Fibroblast of upper back skin (primary cell): ENCODE data around the gene GFPT2.
"Not testable (repeated sequence)": the region's sequence is repeated elsewhere in the genome, so short reads cannot be mapped to it uniquely, and the experiment has no call there.

Experiments used
- DNase-seq: peaks from one replicate; pipeline ENCODE4 v3.0.0-alpha.2; 2013

The GFPT2 gene

DNA sequence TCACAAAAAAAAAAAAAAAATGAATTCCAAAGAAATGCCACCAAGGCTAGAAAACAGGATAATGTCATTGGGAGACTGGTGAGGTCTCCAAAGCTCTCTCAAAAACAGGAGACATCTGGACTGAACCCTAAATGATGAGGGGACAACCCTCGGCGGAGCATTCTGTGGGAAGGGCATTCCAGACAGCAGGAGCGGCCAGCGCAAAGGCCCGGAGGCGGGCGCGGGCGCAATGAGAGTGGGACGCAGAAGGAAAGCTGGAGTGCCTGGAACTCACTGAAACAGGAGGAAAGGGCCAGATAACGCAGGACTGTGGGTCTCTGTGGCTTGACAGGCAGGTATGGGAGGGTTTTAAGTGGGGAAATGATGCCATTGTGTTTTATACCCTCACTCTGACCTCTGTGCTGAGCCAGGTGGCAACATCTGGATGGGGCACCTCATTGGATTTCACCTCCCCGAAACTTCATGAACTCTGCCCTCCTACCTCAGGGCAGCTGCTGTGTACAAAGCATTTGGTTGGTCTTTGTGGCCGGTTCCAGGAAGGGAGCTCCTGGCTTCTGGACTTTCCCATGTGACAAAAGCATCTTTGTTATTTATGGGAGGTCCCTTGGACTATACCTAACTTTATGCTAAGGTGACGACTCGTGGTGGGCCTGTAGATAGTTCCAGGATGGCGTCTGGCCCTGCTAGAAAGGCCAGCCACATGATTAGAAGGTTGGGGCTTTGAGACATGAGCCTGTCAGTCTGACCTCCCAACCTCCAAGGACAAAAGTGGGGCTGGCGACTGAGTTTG lies 49.7 kb downstream of the GFPT2 start:
- DNase-seq: no peak

DNA sequence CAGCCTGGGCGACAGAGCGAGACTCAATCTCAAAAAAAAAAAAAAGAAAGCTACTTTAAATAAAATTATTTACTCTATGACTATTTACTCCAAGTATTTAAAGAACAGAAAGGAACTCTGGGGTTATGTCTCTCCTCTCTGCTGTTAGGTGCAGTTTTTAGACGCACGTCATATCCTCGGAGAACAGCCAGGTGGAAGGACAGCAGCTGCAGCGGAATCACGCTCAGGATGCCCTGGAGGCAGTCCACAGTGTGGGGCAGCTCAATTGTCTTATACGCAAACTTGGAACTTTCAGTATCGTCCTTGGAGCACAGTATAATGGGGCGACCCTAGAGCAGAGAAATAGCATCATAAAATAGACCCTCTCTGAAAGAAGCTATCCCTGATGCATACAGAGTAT lies 50.9 kb downstream of the GFPT2 start:
- DNase-seq: no peak

DNA sequence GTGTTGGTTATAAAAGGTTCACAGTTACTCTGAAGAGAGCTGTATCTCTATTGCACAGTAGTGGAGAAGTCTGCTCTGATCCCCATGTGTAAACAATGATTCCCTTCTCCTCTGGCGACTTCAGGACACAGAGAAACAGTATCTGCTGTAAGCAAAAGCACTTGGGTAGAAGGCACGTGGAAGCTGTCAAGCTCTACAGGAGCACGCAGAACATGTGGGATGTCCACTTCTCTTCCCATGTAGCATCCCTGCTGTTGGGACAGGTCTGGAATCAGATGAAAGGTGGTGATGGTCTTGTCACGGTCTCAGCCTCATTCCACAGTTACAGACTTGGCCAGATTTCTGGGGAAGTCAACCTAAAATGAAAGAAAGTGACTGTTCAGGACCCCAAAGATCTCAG lies 51.9 kb downstream of the GFPT2 start:
- no peak for DNase-seq

DNA sequence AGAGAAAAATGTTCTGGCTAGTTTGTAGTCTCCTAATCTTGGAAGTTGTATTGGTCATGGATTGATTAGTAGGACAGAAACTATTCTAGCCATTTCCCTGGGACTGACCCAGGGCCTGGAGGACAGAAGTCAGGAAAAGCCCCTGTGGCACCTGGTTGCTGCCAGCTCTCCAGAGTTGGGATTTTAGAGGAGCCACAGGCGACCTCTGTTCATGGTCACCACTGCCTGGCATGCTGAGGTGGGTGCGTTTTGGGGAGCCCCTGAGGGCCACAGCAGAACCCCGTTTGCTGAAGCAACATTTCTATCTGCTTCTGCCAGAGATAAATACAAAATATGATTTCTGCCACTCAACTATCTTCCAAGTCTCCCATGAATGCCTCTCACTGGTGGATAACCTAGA lies 53.6 kb downstream of the GFPT2 start:
- DNase-seq: no peak

DNA sequence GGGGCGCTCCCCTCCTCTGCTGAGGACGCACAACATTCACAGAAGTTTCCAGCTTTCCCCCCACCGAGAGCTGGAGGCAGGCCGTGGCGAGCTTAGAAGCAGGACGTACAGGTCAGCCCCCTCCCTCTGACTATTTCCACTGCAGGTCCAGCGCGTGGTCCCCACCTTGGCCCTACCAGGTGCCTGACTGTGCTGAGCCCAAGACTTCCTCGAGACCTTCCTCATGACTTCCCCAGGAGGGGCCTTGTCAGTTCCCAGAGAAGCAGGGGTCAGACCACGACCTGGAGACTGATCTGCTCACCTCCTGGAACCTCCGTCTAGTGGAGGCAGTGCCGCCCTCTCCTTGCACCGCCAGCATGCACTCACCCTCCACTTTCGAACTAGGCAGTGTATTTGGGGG lies 54.1 kb downstream of the GFPT2 start:
- not testable (repeated sequence) for DNase-seq

DNA sequence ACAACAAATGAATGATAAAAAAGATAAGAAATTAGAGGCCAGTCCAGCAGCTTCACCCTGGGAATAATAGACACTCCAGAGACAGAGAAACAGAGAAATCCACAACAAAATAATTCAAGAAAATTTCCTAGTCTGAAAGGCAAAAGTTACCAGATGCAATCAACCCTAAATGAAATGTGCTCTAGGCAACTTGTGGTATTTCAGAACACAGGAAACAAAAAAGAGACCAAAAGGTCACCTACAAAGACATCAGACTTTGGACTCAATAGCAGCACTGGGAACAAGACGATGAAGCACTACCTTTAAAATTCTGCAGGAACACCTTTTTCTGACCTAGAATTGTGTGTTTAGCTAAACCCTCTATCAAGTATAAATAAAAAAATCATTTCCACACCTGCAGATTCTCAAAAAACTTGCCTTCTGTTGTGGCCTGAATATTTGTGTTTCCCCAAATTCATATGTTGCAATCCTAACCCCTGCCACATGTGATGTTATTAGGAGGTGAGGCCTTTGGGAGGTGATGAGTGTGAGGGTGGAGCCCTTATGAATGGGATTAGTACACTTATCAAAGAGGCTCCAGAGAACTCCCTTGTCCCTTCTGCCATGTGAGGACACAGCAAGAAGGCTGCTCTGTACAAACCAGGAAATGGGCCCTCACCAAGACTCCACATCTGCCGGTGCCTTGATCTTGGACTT lies 55.4 kb downstream of the GFPT2 start:
- no peak for DNase-seq

DNA sequence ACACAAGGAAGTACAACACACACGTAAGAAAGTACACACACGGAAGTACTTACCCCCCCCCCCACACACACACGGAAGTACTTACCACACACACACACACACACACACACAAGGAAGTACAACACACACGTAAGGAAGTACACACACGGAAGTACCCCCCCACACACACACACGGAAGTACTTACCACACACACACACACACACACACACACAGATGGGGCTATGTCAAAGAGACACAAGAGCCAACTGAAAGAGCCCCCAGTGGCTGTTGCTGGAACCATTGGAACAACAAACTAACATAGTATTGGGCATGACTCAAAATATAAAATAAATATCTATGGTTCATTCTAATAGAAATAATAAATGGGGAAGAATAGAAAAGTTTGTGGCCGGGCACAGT lies 56.4 kb downstream of the GFPT2 start:
- DNase-seq: no peak

DNA sequence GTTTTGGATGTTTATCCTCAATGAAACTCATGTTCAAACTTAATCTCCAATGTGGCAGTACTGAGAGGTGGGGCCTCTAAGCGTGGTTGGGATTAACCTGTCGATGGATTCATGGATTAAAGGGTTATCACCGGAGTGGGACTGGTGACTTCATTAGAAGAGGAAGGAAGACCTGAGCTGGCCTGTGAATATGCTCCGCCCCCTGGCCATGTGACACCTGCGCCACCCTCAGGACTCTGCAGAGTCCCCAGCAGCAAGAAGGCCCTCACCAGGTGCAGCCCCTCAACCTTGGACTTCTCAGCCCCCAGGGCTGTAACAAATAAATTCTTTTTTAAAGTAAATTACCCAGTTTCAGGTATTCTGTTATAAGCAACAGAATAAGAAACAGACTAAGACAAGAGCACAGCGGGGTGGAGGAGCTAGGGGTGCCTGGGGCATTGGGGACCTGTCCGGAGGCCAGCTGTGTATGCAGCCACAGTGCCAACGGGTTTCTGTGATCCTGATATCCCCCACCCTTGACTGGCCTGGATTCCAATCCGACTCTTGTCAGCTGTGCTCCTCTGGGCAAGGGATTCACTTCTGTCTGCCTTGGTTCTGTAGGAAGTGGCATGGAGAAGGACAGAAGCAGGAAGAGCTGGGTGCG lies 58.1 kb downstream of the GFPT2 start:
- no peak for DNase-seq

DNA sequence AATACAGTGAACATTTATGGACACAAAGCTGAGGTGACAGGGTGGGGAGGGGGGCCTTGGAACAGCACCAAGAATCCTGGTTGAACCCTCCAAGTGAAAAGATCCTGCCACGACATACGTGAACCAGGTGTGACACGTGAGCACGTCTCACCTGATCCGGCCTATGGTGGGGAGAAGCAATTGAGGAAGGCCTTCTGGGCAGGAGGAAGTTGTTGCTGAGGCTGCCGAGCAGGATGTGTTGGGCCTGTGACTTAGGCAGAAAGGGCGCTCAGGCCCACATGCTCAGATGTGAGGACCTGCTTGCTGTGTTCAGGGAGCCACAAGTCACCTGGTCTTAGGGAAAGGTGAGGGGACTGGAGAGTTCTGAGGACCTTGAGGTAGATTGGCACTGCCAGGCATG lies 58.7 kb downstream of the GFPT2 start:
- no peak for DNase-seq

DNA sequence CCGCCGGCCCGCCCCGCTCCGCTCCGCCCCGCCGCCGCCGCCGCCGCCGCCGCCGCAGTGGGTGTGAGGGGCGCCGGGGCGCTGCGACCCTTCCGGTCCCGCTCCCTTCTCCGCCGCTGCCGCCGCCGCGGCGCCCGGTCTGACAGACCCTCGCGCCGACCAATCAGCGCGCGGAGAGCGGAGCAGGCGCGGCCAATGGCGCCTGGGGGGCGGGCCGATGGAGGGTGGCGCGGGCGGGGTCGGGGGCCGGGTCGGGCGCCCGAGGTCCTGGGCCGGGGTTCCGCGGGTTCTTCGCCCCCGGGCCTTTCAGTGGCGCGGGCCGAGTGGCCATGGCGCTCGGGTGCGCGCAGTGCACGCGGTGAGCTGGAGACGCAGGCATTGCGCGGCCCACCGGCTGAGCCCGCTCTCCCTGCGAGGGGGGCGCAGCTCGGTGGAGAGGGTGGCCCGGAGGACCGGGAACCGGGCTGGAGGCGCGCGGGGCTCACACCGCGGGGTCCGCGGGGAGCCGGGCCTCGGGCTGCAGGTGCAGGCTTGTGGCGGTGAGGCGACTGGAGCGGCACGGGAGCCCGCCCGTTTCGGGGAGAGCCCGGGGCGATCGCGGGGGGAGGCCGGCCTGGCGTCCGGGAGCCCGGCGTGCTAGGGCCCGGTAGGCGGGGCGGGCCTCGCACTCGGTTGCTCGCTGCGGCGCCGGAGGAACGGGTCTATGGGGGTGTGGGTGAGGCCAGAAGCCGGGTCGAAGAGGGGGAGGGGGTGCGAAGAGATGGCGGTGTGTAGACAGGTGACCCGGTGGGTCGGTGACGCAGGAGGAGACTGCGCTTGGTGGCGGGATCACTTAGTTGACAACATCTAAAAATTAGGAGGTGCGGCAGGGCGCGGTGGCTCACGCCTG lies 60.9 kb downstream of the GFPT2 start, which contains the start of gene MAPK9:
MAPK9 (minus strand) TSS at position 141 of the 889 bp plus-strand sequence. CDS start 11,522 bp downstream, outside the sequence.
- peak; percentile 78 for DNase-seq

DNA sequence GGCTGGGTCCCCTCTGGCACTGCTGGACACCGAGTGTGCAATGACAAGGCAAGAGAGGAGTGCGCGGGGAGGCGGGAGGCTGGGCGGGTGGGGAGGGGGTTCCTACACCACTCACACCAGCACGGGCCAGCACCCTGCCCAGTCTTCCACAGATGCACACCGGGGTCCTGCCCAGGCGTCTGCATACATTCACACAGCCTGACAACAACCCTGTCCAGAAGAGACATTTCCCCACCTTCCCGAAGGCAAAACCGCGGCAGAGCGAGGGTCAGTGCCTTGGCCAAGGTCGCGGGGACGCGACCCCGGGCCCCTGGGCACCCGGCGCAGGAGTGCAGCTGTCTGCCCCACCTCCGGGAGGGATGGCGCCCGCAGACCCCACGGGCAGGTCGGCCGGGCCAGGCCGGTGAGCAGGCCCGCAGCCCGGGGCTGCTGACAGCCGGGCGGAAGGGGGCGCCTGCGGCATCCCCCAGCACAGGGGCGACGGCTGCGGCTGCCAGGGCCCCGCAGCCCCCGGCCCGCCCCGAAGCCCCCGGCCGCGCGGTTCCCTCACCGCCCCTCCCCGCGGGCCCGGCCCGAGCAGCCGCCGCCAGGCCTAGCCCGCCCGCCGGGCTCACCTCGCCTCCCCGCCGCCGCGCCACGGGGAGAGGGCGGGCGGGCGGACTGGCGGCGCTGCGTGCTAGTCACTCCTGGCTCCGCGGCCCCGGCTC lies 61.7 kb downstream of the GFPT2 start:
- no peak for DNase-seq

DNA sequence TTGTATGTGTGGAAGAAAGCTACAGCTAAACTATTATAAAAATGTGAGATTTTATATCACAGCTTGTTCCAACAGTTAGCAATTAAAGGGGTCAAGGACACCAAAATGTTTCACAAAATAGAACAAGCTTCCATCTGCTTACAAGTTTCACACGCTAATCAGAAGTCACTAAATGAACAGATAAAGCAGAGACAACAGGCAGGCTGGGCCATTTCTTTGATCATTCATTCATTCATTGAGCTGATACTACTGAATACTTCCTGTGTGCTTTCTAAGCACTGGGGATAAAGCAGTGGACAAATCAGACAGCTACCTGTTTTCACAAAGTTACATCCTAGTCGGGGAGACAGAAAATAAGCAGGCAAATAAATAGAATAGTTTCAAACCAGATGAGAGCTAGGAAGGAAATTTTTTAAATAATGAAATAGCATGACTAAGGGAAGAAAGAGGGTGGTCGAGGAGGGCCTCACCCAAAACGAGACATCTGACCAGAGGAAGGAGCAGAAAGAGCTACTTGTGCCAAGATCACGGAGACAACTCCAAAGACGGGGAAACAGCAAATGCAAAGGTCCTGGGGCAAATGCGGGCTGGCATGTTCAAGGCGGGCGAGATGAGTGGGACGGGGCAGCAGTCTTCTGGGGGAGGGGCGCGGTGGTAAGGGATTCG lies 62.4 kb downstream of the GFPT2 start:
- DNase-seq: no peak

DNA sequence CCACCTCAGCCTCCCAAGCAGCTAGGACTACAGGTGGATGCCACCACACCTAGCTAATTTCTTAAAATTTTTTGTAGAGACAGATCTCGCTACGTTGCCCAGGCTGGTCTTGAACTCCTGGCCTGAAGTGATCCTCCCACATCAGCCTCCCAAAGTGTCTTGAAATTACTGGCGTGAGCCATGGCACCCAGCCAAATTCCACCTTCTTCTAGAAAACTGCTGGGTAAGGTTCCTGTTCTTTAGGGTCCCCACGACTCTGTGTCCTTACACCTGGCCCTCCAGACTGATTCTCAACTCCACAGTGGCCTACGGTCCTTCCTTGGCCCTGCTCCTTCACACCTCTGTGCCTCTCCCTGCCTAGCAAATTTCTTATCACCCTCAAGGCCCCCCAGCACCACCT lies 63.2 kb downstream of the GFPT2 start:
- no peak for DNase-seq

DNA sequence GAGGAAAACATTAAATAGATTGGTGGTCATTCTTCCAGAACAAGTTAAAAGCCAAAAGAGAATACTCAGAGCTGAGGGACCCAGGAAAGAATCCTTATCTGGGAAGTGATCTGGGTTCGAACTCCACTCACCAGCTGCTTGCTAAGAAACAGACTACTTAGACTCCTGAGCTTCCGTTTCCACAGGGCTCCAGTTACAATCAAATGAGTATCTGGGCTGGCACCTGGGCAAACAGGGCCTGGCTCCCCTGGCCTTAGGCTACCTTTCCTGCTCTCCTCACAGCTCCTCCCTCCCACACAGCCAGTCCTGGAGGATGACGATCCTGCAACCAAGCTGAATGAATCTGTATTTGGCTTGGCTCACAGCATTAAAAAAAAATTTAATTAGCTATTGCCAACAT lies 63.7 kb downstream of the GFPT2 start:
- no peak for DNase-seq

DNA sequence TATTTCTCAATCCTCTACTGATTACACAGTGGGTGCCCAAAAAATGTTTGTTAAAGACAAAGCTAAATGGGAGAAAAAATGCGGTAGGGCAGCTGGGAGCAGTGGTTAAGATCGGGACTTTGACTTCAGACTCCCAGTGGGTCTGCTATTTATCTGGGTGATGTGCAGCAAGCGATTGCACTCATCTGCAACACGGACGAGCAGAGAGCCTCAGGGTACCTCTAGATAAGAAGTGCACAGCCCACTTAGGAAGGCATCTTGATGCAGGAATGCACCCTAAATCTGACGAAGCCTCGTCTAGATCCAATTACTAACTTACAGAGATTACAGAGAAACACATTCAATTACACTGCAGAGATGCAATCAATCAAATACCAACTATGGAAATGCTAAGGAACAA lies 65.3 kb downstream of the GFPT2 start:
- no peak for DNase-seq

DNA sequence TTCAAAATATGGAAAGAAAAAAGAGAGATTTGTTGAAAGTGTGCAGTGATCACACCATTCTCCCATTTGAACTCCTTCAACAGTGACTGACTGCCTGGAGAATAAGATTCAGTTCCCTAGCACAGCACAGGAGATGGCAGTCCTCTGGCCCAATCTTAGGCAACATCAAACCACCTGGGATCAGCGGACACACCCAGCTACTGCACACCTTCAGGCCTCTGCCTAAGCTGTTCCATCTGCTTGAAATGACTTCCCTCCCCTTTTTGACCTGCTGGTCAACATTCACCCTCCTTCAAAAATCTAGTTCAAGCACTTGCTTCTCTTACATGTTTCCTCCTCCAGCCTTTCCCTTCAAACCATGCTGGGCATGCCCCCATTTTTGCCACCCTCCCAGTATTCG lies 65.7 kb downstream of the GFPT2 start:
- DNase-seq: no peak

DNA sequence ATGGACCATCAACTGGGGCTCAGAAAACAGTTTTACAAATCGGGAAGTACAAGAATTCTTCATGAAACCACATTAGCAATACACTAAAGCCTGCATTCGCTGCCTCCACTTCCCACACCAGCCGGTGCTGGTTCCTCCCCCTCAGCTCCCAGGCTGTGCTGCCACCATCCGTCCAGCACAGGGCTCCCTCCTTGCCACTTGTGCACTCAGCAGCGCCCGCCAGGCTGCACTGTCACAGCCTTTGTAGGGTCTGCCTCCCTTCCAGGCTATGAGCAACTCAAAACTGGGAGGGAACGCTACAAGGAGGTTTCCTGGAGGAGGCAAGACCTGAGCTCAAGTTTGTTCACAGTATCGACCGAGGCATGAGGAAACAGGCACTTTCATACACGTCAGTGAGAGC lies 69.0 kb downstream of the GFPT2 start:
- DNase-seq: no peak

DNA sequence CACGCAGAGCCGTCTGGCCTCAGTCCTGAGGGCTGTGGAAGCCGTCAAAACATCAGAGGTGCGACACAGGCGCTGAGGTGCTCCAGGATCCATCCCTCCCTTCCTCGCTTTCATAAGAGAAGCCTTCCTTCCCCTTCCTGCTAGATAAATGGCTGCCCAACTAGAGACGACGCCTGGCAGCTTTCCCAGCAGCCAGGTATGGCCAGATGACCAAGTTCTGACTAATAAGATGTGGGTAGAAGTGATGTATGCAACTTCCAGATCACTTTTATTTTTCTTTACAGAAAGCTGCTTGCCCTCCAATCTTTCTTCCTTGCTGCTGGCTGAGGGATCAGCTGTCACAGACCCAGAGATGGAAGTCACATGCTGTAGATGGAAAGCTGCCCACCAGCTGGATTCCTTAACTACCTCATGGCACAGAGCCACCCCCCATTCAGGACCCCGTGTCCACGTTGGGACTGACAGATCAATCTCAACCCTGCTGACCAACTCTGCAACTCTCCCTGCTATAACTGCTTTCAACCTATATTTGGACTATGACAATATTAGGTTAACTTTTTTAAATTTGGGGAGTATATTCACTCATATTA lies 70.0 kb downstream of the GFPT2 start:
- no peak for DNase-seq

DNA sequence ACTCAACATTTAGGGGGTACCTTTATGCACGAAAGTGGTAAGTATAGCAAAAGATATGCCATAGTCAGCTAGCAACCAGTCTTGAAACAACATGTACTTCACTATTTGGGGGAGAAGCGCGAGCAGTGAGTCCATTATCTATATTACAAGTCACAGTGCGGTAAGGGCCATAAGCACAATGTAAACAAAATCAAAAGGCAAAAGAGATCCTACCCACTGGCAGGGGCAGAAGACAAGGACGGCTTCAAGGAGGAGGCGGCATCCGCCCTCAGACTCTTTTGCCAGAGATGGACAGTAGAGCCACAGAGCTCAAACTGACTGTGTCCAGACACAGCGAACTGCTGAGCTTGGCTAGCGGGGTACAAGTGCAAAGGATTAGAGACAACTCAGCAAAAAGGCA lies 70.9 kb downstream of the GFPT2 start:
- DNase-seq: no peak

DNA sequence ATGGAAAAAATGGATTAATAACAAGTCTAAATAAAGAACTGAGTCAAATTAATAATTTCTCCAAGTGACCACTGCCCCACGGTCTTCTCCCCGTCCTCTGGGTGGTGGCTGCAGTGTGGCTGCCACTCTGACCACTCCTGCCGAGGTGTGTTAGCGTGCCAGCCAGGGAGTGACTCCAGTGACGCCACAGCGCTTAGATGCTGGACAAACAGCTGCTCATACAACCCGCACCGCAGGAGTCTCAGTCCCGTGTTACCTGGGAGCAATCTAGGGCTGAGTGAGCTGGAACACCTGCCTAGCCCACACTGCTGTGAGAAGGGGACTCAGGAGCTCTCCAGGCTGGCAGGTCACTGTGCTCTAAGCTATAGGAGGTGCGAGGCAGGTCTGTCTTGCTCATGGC lies 71.4 kb downstream of the GFPT2 start:
- no peak for DNase-seq

DNA sequence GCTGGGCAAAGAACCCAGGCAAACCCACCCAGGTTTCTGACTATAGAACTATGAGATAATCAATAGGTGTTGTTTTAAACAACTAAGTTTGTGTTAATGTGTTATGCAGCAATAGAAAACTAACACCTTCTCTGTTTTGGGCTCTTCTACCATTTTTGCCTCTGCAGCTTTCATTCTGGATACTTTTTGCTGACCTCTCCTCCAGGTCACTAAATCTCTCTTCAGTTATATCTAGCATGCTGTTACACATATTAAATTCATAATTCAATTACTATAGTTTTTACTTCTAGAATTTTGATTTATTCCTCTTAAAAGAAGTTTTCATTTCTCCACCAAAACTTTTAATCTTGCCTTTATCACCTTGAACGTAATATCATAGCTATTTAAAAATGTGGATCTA lies 78.4 kb downstream of the GFPT2 start:
- DNase-seq: no peak
